HepG2 (cell line): ENCODE measurements around the gene EPN3. TPM values are rescaled to one million over a fixed set of nuclear protein-coding genes. Genes with fewer than 3 reads are reported as not detected.

Experiments used
- DRAP1 ChIP-seq: IDR thresholded peaks from 2 replicates; pipeline ENCODE4 v1.6.1; 2016; ENCODE audit warnings: missing genetic modification reagents, missing compliant biosample characterization
- FOXA1 ChIP-seq, 2 experiments: fragments of 450-650 bp in 1 of 2; sonication (generic) in 1 of 2; formaldehyde crosslinking in 1 of 2; IDR thresholded peaks; 2 replicates each; pipeline versions ENCODE4 v1.4.0 to v1.6.1; 2016 to 2020; ENCODE audit warnings: missing genetic modification reagents in 1 of 2
- MTA1 ChIP-seq: sonication (generic); formaldehyde crosslinking; IDR thresholded peaks from 2 replicates; pipeline ENCODE4 v1.4.0; 2020; ENCODE audit warnings: missing genetic modification reagents, mild to moderate bottlenecking, borderline replicate concordance
- NR2F2 ChIP-seq: IDR thresholded peaks from 2 replicates; pipeline ENCODE4 v1.6.1; 2012; ENCODE audit warnings: low read depth, inconsistent platforms, borderline replicate concordance
- POGK ChIP-seq: sonication (generic); formaldehyde crosslinking; conservative IDR thresholded peaks from 2 replicates; pipeline ENCODE4 v1.8.0; 2022; ENCODE audit warnings: mild to moderate bottlenecking, moderate library complexity, missing genetic modification reagents
- SIX4 ChIP-seq: sonication (generic); formaldehyde crosslinking; IDR thresholded peaks from 2 replicates; pipeline ENCODE4 v1.4.0; 2020; ENCODE audit warnings: missing genetic modification reagents
- SMYD3 ChIP-seq: sonication (generic); formaldehyde crosslinking; IDR thresholded peaks from 2 replicates; pipeline ENCODE4 v1.8.1; 2023; ENCODE audit warnings: mild to moderate bottlenecking, missing genetic modification reagents
- TARDBP ChIP-seq: sonication (generic); formaldehyde crosslinking; IDR thresholded peaks from 2 replicates; pipeline ENCODE4 v1.8.0; 2022; ENCODE audit warnings: mild to moderate bottlenecking, missing genetic modification reagents
- ZFP1 ChIP-seq: IDR thresholded peaks from 2 replicates; pipeline ENCODE4 v1.6.1; 2016
- ZFX ChIP-seq: sonication (generic); formaldehyde crosslinking; IDR thresholded peaks from 2 replicates; pipeline ENCODE4 v1.4.0; 2020; ENCODE audit warnings: mild to moderate bottlenecking, low read depth, missing genetic modification reagents, moderate library complexity
- ZNF329 ChIP-seq: sonication (generic); formaldehyde crosslinking; IDR thresholded peaks from 2 replicates; pipeline ENCODE4 v1.9.0; 2021; ENCODE audit warnings: low read depth, mild to moderate bottlenecking, missing genetic modification reagents
- ZNF501 ChIP-seq: sonication (generic); formaldehyde crosslinking; IDR thresholded peaks from 2 replicates; pipeline ENCODE4 v1.5.1; 2020; ENCODE audit warnings: mild to moderate bottlenecking, moderate library complexity, missing genetic modification reagents
- ZNF510 ChIP-seq: sonication (generic); formaldehyde crosslinking; IDR thresholded peaks from 2 replicates; pipeline ENCODE4 v1.4.0; 2020; ENCODE audit warnings: low read depth, mild to moderate bottlenecking, missing genetic modification reagents
- ZNF768 ChIP-seq: sonication (generic); formaldehyde crosslinking; IDR thresholded peaks from 2 replicates; pipeline ENCODE4 v1.4.0; 2020; ENCODE audit warnings: missing genetic modification reagents
- ZNF775 ChIP-seq: sonication (generic); formaldehyde crosslinking; IDR thresholded peaks from 2 replicates; pipeline ENCODE4 v1.4.0; 2020; ENCODE audit warnings: missing genetic modification reagents, mild to moderate bottlenecking, moderate library complexity, borderline replicate concordance
- polyA plus RNA-seq, 8 experiments: library from polyadenylated mRNA; depleted of rRNA in 3 of 8; stranded (reverse) in 7 of 8; unstranded in 1 of 8; fragments of >200 nt; fragmentation: Illumina TruSeq in 4 of 8; extraction: Trizol in 4 of 8; gene quantifications; 2 replicates each; pipeline versions ENCODE4 v1.2.1 to v1.2.3, GENCODE V29; 2011 to 2016; ENCODE audit warnings: low read depth in 4 of 8, missing spikeins in 1 of 8, mixed read lengths in 1 of 8; ENCODE audit not compliant: insufficient read depth in 1 of 8
- total RNA-seq, 5 experiments: library from RNA; depleted of rRNA; stranded (reverse); fragments of >200 nt; fragmentation: Illumina TruSeq; extraction: Trizol; gene quantifications; 2 replicates each; pipeline ENCODE4 v1.2.3, GENCODE V29; 2016; ENCODE audit warnings: low read depth in 1 of 5
- TF ChIP-seq, protein P1 (sequence below): sonication (generic); formaldehyde crosslinking; IDR thresholded peaks from 2 replicates; pipeline ENCODE4 v1.4.0; 2020; ENCODE audit warnings: missing genetic modification reagents
- TF ChIP-seq, protein P2 (sequence below): IDR thresholded peaks from 2 replicates; pipeline ENCODE4 v1.6.1; 2016; ENCODE audit warnings: low read depth, control low read depth

Gene EPN3
- total and polyA plus RNA-seq, 2 of the 13 experiments (the other 11 are each of a cell fraction or from before 2014, with no cell fraction given) = 0.11 to 0.95 TPM

DNA sequence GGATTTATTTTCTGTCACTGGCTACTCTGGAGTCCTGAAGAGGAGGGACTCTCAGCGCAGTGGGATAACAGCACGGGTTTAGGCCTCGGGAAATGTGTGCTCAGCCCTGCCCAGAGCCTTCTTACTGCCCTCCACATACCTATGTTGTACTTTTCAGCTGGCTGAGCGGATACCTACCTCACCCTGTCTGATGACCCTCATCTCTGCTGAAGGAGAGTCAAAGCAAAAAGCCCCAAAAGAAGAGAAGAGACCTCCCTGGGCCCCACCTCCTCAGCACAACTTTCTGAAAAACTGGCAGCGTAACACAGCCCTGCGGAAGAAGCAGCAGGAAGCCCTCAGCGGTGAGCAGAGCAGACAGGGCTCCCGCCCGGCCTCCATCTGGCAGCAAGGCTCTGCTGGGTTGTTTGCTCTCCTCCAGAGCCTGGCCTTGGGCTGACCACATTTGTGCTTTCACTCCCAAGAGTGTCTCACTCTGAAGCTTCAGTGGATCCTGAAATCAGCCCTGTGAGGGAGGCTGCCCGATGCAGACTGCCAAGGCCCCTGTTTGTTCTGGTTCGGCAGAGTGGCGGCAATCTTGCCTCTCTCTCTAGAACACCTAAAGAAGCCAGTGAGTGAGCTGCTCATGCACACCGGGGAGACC is 14.0 kb upstream of the EPN3 start (continued):
- TF ChIP-seq MTA1 = no peak
- TF ChIP-seq SMYD3 (CRISPR knock-in tag) = no peak
- TF ChIP-seq ZNF510 (CRISPR knock-in tag) = 0 out of 2 replicates have a peak, but pooled peaks have one; percentile 12
- TF ChIP-seq ZNF329 (CRISPR knock-in tag) = no peak
- TF ChIP-seq ZNF768 (CRISPR knock-in tag) = peak; percentile 60; the same call in 1 of the 2 replicates
- peak; percentile 73 for TF ChIP-seq ZFX
- TF ChIP-seq SIX4 (CRISPR knock-in tag) = no peak
- no peak for TF ChIP-seq ZNF501 (CRISPR knock-in tag)
- TF ChIP-seq, protein P1, sequence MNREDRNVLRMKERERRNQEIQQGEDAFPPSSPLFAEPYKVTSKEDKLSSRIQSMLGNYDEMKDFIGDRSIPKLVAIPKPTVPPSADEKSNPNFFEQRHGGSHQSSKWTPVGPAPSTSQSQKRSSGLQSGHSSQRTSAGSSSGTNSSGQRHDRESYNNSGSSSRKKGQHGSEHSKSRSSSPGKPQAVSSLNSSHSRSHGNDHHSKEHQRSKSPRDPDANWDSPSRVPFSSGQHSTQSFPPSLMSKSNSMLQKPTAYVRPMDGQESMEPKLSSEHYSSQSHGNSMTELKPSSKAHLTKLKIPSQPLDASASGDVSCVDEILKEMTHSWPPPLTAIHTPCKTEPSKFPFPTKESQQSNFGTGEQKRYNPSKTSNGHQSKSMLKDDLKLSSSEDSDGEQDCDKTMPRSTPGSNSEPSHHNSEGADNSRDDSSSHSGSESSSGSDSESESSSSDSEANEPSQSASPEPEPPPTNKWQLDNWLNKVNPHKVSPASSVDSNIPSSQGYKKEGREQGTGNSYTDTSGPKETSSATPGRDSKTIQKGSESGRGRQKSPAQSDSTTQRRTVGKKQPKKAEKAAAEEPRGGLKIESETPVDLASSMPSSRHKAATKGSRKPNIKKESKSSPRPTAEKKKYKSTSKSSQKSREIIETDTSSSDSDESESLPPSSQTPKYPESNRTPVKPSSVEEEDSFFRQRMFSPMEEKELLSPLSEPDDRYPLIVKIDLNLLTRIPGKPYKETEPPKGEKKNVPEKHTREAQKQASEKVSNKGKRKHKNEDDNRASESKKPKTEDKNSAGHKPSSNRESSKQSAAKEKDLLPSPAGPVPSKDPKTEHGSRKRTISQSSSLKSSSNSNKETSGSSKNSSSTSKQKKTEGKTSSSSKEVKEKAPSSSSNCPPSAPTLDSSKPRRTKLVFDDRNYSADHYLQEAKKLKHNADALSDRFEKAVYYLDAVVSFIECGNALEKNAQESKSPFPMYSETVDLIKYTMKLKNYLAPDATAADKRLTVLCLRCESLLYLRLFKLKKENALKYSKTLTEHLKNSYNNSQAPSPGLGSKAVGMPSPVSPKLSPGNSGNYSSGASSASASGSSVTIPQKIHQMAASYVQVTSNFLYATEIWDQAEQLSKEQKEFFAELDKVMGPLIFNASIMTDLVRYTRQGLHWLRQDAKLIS (CRISPR knock-in tag) = peak; percentile 13; the same call in 1 of the 2 replicates
- no peak for TF ChIP-seq ZFP1 (CRISPR knock-in tag)
- TF ChIP-seq DRAP1 (CRISPR knock-in tag) = 0 out of 2 replicates have a peak, but pooled peaks have one; percentile 18
- TF ChIP-seq NR2F2 = no peak
- 0 out of 2 replicates have a peak, but pooled peaks have one; percentile 19 for TF ChIP-seq TARDBP
- no peak for TF ChIP-seq FOXA1 (IDR thresholded peaks at IDR 0.05)
- TF ChIP-seq FOXA1 (CRISPR knock-in tag; IDR thresholded peaks at IDR 0.05) = peak; percentile 63
- TF ChIP-seq ZNF775 (CRISPR knock-in tag) = no peak
- TF ChIP-seq POGK (CRISPR knock-in tag) = no peak; the same call in 1 of the 2 replicates
- TF ChIP-seq, protein P2, sequence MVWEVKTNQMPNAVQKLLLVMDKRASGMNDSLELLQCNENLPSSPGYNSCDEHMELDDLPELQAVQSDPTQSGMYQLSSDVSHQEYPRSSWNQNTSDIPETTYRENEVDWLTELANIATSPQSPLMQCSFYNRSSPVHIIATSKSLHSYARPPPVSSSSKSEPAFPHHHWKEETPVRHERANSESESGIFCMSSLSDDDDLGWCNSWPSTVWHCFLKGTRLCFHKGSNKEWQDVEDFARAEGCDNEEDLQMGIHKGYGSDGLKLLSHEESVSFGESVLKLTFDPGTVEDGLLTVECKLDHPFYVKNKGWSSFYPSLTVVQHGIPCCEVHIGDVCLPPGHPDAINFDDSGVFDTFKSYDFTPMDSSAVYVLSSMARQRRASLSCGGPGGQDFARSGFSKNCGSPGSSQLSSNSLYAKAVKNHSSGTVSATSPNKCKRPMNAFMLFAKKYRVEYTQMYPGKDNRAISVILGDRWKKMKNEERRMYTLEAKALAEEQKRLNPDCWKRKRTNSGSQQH = no peak
